SK-N-SH (cell line): ENCODE measurements around the gene ADRM1. TPM values are rescaled to one million over a fixed set of nuclear protein-coding genes. Genes with fewer than 3 reads are reported as not detected.

ENCODE experiments used
- CTCF ChIA-PET: fragments of 300-600, 350-600 bp; formaldehyde crosslinking; extraction: SDS; loops from one replicate; lab custom pipeline; 2021; lab: Yijun Ruan, JAX
- POLR2A ChIA-PET: fragments of 350-600 bp; sonication (Branson Sonifier 250); formaldehyde crosslinking; extraction: SDS; loops from one replicate; lab custom pipeline; 2020; ENCODE audit warnings: antibody characterized with exemption, inconsistent platforms; lab: Yijun Ruan, JAX
- DNase-seq: peaks from one replicate; pipeline ENCODE4 v3.0.0; 2012
- H2AFZ ChIP-seq: fragments of 200-600 bp; sonication (generic); 2 replicates; pipeline ENCODE4 v1.8.1; 2016; ENCODE audit warnings: antibody characterized with exemption, mild to moderate bottlenecking, low read depth
- H3F3A ChIP-seq: fragments of 200-600 bp; sonication (generic); replicated peaks from 2 replicates; pipeline ENCODE3; 2016; ENCODE audit warnings: antibody characterized with exemption, mild to moderate bottlenecking; ENCODE audit not compliant: insufficient read depth
- H3K27ac ChIP-seq, 2 experiments: fragments of 200-500 bp in 1 of 2; fragments of 200-600 bp in 1 of 2; sonication (Bioruptor generic) in 1 of 2; sonication (generic), shearing (Covaris generic) in 1 of 2; 2 replicates each; pipeline versions ENCODE4 v1.5.1 to v1.6.1; 2014 to 2016; ENCODE audit warnings: low read depth in 2 of 2, inconsistent platforms in 1 of 2, low read length in 1 of 2, mild to moderate bottlenecking in 1 of 2, mixed read lengths in 1 of 2
- H3K27me3 ChIP-seq: fragments of 200-600 bp; sonication (generic), shearing (Covaris generic); 2 replicates; pipeline ENCODE4 v1.6.1; 2016; ENCODE audit warnings: mixed run types; ENCODE audit not compliant: insufficient read depth
- H3K36me3 ChIP-seq, 2 experiments: fragments of 200-500 bp in 1 of 2; fragments of 200-600 bp in 1 of 2; sonication (Bioruptor generic) in 1 of 2; sonication (generic) in 1 of 2; replicated peaks in 1 of 2; 2 replicates each; pipeline versions ENCODE3 to v1.5.1; 2014 to 2016; ENCODE audit warnings: low read length in 1 of 2, mild to moderate bottlenecking in 1 of 2; ENCODE audit not compliant: insufficient read depth in 2 of 2, control insufficient read depth in 1 of 2
- H3K4me1 ChIP-seq, 2 experiments: fragments of 200-500 bp in 1 of 2; fragments of 200-600 bp in 1 of 2; sonication (Bioruptor generic) in 1 of 2; sonication (generic), shearing (Covaris generic) in 1 of 2; 2 replicates each; pipeline versions ENCODE4 v1.5.1 to v1.6.1; 2014 to 2016; ENCODE audit warnings: low read depth in 1 of 2, low read length in 1 of 2, mixed run types in 1 of 2; ENCODE audit not compliant: insufficient read depth in 2 of 2, control insufficient read depth in 1 of 2
- H3K4me2 ChIP-seq: fragments of 200-600 bp; sonication (generic), shearing (Covaris generic); 2 replicates; pipeline ENCODE4 v1.6.1; 2017; ENCODE audit warnings: mixed run types
- H3K4me3 ChIP-seq, 2 experiments: fragments of 200-500 bp in 1 of 2; fragments of 200-600 bp in 1 of 2; sonication (Bioruptor generic) in 1 of 2; sonication (generic), shearing (Covaris generic) in 1 of 2; 2 replicates each; pipeline versions ENCODE4 v1.5.1 to v1.8.1; 2014 to 2016; ENCODE audit warnings: low read depth in 2 of 2, inconsistent platforms in 1 of 2, low read length in 1 of 2, mild to moderate bottlenecking in 1 of 2, mixed read lengths in 1 of 2, moderate library complexity in 1 of 2
- H3K79me2 ChIP-seq: fragments of 200-600 bp; sonication (generic); 2 replicates; pipeline ENCODE4 v1.8.1; 2017; ENCODE audit warnings: mild to moderate bottlenecking; ENCODE audit not compliant: insufficient read depth
- H3K9ac ChIP-seq: fragments of 200-600 bp; sonication (generic); 2 replicates; pipeline ENCODE4 v1.6.1; 2017; ENCODE audit warnings: mixed run types
- H3K9me2 ChIP-seq: fragments of 200-600 bp; sonication (generic); 2 replicates; pipeline ENCODE4 v1.6.1; 2017; ENCODE audit warnings: mixed run types
- H3K9me3 ChIP-seq: fragments of 200-600 bp; sonication (generic); 2 replicates; pipeline ENCODE4 v1.6.1; 2017; ENCODE audit warnings: mixed run types, mild to moderate bottlenecking, moderate library complexity
- H4K20me1 ChIP-seq: fragments of 200-600 bp; sonication (generic); 2 replicates; pipeline ENCODE4 v1.6.1; 2017; ENCODE audit warnings: mild to moderate bottlenecking, mixed run types; ENCODE audit not compliant: insufficient read depth
- CHD2 ChIP-seq: fragments of 150-350 bp; IDR thresholded peaks from 2 replicates; pipeline ENCODE4 v1.6.1; 2018; ENCODE audit warnings: low read length; ENCODE audit not compliant: partially characterized antibody
- ELF1 ChIP-seq: IDR thresholded peaks from 2 replicates; pipeline ENCODE4 v1.4.0; 2012
- EP300 ChIP-seq, 2 experiments: IDR thresholded peaks; 2 replicates each; pipeline versions ENCODE4 v1.4.0 to v1.6.1; 2012; ENCODE audit warnings: borderline replicate concordance in 1 of 2, low read depth in 1 of 2, low read length in 1 of 2
- EZH2phosphoT487 ChIP-seq: fragments of 200-600 bp; sonication (generic); IDR thresholded peaks from 2 replicates; pipeline ENCODE4 v1.6.1; 2017; ENCODE audit warnings: low read depth, mixed run types, mild to moderate bottlenecking, antibody characterized with exemption, moderate library complexity, borderline replicate concordance
- FOSL2 ChIP-seq: IDR thresholded peaks from 2 replicates; pipeline ENCODE4 v1.4.0; 2012; ENCODE audit warnings: low read depth, mild to moderate bottlenecking, moderate library complexity, borderline replicate concordance
- GABPA ChIP-seq: IDR thresholded peaks from 2 replicates; pipeline ENCODE4 v1.4.0; 2012; ENCODE audit warnings: low read depth, mild to moderate bottlenecking
- JUND ChIP-seq: IDR thresholded peaks from 2 replicates; pipeline ENCODE4 v1.4.0; 2012
- MEF2A ChIP-seq: IDR thresholded peaks from 2 replicates; pipeline ENCODE4 v1.4.0; 2012; ENCODE audit warnings: low read depth, borderline replicate concordance
- NFIC ChIP-seq: IDR thresholded peaks from 2 replicates; pipeline ENCODE4 v1.4.0; 2012; ENCODE audit warnings: borderline replicate concordance
- NRF1 ChIP-seq: IDR thresholded peaks from 2 replicates; pipeline ENCODE4 v1.6.1; 2012; ENCODE audit warnings: low read depth, mild to moderate bottlenecking, low read length
- POLR2AphosphoS5 ChIP-seq: IDR thresholded peaks from 2 replicates; pipeline ENCODE4 v1.6.1; 2012; ENCODE audit warnings: low read depth, low read length
- RXRA ChIP-seq: IDR thresholded peaks from 2 replicates; pipeline ENCODE4 v1.4.0; 2012; ENCODE audit warnings: low read depth, mild to moderate bottlenecking, borderline replicate concordance
- SIN3A ChIP-seq: IDR thresholded peaks from 2 replicates; pipeline ENCODE4 v1.6.1; 2012; ENCODE audit warnings: low read depth, mild to moderate bottlenecking, low read length, moderate library complexity, borderline replicate concordance
- SMC3 ChIP-seq: IDR thresholded peaks from 2 replicates; pipeline ENCODE4 v1.6.1; 2012; ENCODE audit warnings: low read depth, low read length, improper control_type of control experiment
- TAF1 ChIP-seq: IDR thresholded peaks from 2 replicates; pipeline ENCODE4 v1.6.1; 2012; ENCODE audit warnings: low read depth, mild to moderate bottlenecking, low read length, moderate library complexity, borderline replicate concordance
- TEAD4 ChIP-seq: IDR thresholded peaks from 2 replicates; pipeline ENCODE4 v1.4.0; 2012; ENCODE audit warnings: mild to moderate bottlenecking, borderline replicate concordance; ENCODE audit not compliant: insufficient read depth
- YY1 ChIP-seq: IDR thresholded peaks from 2 replicates; pipeline ENCODE4 v1.4.0; 2012; ENCODE audit warnings: low read depth, mild to moderate bottlenecking
- WGBS: methylation state at CpG from one replicate; pipeline ENCODE4 v1.1.6; 2017; ENCODE audit warnings: low lambda C conversion rate; 5-methylcytosine and 5-hydroxymethylcytosine counted together
- polyA plus RNA-seq, 3 experiments: library from polyadenylated mRNA; depleted of rRNA; stranded (reverse); fragments of >200 nt; gene quantifications; 2 replicates each; pipeline ENCODE4 v1.2.3, GENCODE V29; 2012
- TF ChIP-seq, protein P1 (sequence below): fragments of 150-350 bp; IDR thresholded peaks from 2 replicates; pipeline ENCODE4 v1.6.1; 2017; ENCODE audit warnings: antibody characterized with exemption, low read length, low read depth, borderline replicate concordance
- TF ChIP-seq, protein P2 (sequence below): IDR thresholded peaks from 2 replicates; pipeline ENCODE4 v1.4.0; 2012; ENCODE audit warnings: low read depth, borderline replicate concordance
- TF ChIP-seq, protein P3 (sequence below): IDR thresholded peaks from 2 replicates; pipeline ENCODE4; 2012
- TF ChIP-seq, protein P4 (sequence below): fragments of 200-600 bp; sonication (generic); IDR thresholded peaks from 2 replicates; pipeline ENCODE4 v1.6.1; 2017; ENCODE audit warnings: antibody characterized with exemption, mild to moderate bottlenecking, moderate library complexity

ADRM1 gene
- polyA plus RNA-seq, 1 of the 3 experiments (the other 2 are of a cell fraction) = 142 TPM

DNA sequence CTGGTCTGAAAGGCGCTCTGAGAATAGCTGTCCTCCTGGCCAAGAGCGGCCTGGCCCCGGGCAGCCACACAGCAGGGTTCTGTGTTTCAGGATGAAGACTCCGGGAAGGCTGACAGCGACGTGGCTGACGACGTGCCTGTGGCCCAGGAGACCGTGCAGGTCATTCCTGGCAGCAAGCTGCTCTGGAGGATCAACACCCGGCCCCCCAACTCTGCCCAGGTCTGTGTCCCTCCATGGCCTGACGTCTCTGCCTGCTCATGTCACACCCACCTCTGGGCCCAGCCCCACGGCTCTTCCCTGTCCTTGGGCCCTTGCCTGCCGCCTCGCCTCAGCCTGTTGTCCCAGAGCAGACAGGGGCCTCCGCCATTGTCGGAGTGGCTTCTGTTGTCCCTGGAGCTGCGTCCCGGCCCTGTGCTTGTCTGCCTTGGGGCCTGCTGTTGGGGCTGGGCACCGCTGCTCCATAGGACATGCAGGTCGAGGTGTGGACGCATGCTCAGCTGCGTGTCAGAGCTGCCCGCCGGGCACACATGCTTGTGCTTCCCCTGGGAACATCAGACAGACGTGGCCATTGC lies 16.2 kb upstream of the ADRM1 start (continued):
- no peak for TF ChIP-seq TEAD4
- no peak for TF ChIP-seq SIN3A
- TF ChIP-seq CHD2 = no peak
- no peak for TF ChIP-seq EZH2phosphoT487
- TF ChIP-seq, protein P1, sequence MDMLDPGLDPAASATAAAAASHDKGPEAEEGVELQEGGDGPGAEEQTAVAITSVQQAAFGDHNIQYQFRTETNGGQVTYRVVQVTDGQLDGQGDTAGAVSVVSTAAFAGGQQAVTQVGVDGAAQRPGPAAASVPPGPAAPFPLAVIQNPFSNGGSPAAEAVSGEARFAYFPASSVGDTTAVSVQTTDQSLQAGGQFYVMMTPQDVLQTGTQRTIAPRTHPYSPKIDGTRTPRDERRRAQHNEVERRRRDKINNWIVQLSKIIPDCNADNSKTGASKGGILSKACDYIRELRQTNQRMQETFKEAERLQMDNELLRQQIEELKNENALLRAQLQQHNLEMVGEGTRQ = no peak
- no peak for TF ChIP-seq SMC3

DNA sequence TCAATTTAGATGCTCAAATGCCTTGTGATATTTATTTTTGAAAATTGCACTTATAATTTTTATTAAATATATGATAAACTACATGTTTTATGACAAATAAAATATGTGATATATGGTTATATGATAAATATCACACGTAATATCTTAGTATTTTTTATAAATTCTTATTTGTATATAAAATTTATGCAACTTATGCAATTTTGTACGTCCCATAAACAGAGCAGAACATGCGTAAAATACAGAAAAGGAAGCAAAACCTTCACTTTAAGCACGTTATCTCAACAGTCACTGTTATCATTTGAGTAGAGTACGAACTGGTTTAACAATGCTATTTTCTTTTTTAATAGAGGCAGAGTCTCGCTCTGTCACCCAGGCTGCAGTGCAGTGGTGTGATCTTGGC lies 15.7 kb upstream of the ADRM1 start:
- H3K9ac ChIP-seq = no peak overlapping the region
- no peaks in the 10 kb centered on the region for H4K20me1 ChIP-seq
- H3F3A ChIP-seq = peaks cover 3% of the 10 kb centered on the region
- DNase-seq = no peak
- WGBS = 79% methylated on average over 6 of the region's 6 CpGs
- no peak overlapping the region for H3K4me2 ChIP-seq
- no peaks in the 10 kb centered on the region for H3K9me3 ChIP-seq
- no peaks in the 10 kb centered on the region for H3K9me2 ChIP-seq
- no peak overlapping the region for H2AFZ ChIP-seq
- ChIA-PET CTCF (no interaction called here), POLR2A (no interaction called here)
- H3K79me2 ChIP-seq = no peaks in the 10 kb centered on the region
- peaks cover 15 to 33% of the 10 kb centered on the region in 2 experiments for H3K36me3 ChIP-seq
- H3K4me3 ChIP-seq = no peak overlapping the region
- no peak overlapping the region for H3K27ac ChIP-seq
- H3K4me1 ChIP-seq = peaks cover 0 to 6% of the 10 kb centered on the region in 2 experiments; a peak in 1 of 4 replicates
- no peak for TF ChIP-seq JUND
- no peak for TF ChIP-seq YY1
- no peak for TF ChIP-seq NRF1
- TF ChIP-seq, protein P2, sequence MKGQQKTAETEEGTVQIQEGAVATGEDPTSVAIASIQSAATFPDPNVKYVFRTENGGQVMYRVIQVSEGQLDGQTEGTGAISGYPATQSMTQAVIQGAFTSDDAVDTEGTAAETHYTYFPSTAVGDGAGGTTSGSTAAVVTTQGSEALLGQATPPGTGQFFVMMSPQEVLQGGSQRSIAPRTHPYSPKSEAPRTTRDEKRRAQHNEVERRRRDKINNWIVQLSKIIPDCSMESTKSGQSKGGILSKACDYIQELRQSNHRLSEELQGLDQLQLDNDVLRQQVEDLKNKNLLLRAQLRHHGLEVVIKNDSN = no peak
- no peak for TF ChIP-seq GABPA
- no peak for TF ChIP-seq EP300 (IDR thresholded peaks at IDR 0.05; ENCODE audit: borderline replicate concordance in 1 of 2, low read depth in 1 of 2, low read length in 1 of 2)
- TF ChIP-seq RXRA = no peak
- TF ChIP-seq, protein P1 = no peak
- no peak for TF ChIP-seq TAF1
- TF ChIP-seq SIN3A = no peak
- no peak for TF ChIP-seq ELF1
- TF ChIP-seq, protein P3, sequence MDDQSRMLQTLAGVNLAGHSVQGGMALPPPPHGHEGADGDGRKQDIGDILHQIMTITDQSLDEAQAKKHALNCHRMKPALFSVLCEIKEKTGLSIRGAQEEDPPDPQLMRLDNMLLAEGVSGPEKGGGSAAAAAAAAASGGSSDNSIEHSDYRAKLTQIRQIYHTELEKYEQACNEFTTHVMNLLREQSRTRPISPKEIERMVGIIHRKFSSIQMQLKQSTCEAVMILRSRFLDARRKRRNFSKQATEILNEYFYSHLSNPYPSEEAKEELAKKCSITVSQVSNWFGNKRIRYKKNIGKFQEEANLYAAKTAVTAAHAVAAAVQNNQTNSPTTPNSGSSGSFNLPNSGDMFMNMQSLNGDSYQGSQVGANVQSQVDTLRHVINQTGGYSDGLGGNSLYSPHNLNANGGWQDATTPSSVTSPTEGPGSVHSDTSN = no peak
- no peak for TF ChIP-seq POLR2AphosphoS5
- no peak for TF ChIP-seq MEF2A
- no peak for TF ChIP-seq NFIC
- TF ChIP-seq, protein P4, sequence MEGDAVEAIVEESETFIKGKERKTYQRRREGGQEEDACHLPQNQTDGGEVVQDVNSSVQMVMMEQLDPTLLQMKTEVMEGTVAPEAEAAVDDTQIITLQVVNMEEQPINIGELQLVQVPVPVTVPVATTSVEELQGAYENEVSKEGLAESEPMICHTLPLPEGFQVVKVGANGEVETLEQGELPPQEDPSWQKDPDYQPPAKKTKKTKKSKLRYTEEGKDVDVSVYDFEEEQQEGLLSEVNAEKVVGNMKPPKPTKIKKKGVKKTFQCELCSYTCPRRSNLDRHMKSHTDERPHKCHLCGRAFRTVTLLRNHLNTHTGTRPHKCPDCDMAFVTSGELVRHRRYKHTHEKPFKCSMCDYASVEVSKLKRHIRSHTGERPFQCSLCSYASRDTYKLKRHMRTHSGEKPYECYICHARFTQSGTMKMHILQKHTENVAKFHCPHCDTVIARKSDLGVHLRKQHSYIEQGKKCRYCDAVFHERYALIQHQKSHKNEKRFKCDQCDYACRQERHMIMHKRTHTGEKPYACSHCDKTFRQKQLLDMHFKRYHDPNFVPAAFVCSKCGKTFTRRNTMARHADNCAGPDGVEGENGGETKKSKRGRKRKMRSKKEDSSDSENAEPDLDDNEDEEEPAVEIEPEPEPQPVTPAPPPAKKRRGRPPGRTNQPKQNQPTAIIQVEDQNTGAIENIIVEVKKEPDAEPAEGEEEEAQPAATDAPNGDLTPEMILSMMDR = no peak
- TF ChIP-seq FOSL2 = no peak
- no peaks in the 10 kb centered on the region for H3K27me3 ChIP-seq
